Uterus (tissue), 4 donors: Measurements from ENCODE around the gene MLKL. TPM values are rescaled to one million over a fixed set of nuclear protein-coding genes. Genes with fewer than 3 reads are reported as not detected.

Experiments
- DNase-seq, 2 donors: peaks; one replicate each; pipeline ENCODE4 v3.0.0-alpha.2; 2019 to 2020
- H3K27ac ChIP-seq, 2 donors: fragments of 200-600 bp; sonication (generic); 1 replicate in 1 of 2; 2 replicates in 1 of 2; pipeline ENCODE4 v1.5.1; 2016 to 2018
- H3K27me3 ChIP-seq, 2 donors: fragments of 200-600 bp; sonication (generic); one replicate each; pipeline ENCODE4 v1.5.1; 2018 to 2019; ENCODE audit warnings: control low read depth in 1 of 2
- H3K36me3 ChIP-seq, 2 donors: fragments of 200-600 bp; sonication (generic); one replicate each; pipeline ENCODE4 v1.5.1; 2019; ENCODE audit warnings: control low read depth in 1 of 2
- H3K4me1 ChIP-seq, 2 donors: fragments of 200-600 bp; sonication (generic); one replicate each; pipeline ENCODE4 v1.5.1; 2018 to 2019; ENCODE audit warnings: control low read depth in 1 of 2
- H3K4me3 ChIP-seq, 2 donors: fragments of 200-600 bp; sonication (generic); 1 replicate in 1 of 2; 2 replicates in 1 of 2; pipeline ENCODE4 v1.5.1; 2018 to 2019; ENCODE audit warnings: mild to moderate bottlenecking in 1 of 2
- H3K9me3 ChIP-seq, 2 donors: fragments of 200-600 bp; sonication (generic); one replicate each; pipeline ENCODE4 v1.5.1; 2019; ENCODE audit warnings: control low read depth in 1 of 2
- CTCF ChIP-seq, 4 experiments: fragments of 200-600 bp in 2 of 4; fragments of 450-650 bp in 2 of 4; sonication (generic) in 2 of 4; IDR thresholded peaks; one replicate each; pipeline ENCODE4 v1.5.1; 2016 to 2019; ENCODE audit warnings: antibody characterized with exemption in 4 of 4, mild to moderate bottlenecking in 2 of 4, moderate library complexity in 1 of 4
- POLR2A ChIP-seq, 2 donors: fragments of 450-650 bp; IDR thresholded peaks; one replicate each; pipeline ENCODE4 v1.6.1; 2016; ENCODE audit warnings: antibody characterized with exemption in 2 of 2, mild to moderate bottlenecking in 1 of 2, moderate library complexity in 1 of 2
- intact Hi-C: fragments of 100-400 bp; cut with DNase I; formaldehyde crosslinking; loops from one replicate; pipeline ENCODE4 v1.15.1; 2023; ENCODE audit warnings: low total_unique reads
- total RNA-seq, 4 donors: library from RNA; depleted of rRNA in 3 of 4; stranded (reverse); fragments of >200 nt in 3 of 4; gene quantifications; one replicate each; pipeline versions ENCODE4 v1.1.0 to v1.2.4, GENCODE V29; 2014 to 2023
- donor health status: DM: yes; HTN: yes; CAD: no.

MLKL gene
- total RNA-seq, 4 donors from 2014 or later, result 3.8 to 19.4 (median 7.6) TPM

DNA sequence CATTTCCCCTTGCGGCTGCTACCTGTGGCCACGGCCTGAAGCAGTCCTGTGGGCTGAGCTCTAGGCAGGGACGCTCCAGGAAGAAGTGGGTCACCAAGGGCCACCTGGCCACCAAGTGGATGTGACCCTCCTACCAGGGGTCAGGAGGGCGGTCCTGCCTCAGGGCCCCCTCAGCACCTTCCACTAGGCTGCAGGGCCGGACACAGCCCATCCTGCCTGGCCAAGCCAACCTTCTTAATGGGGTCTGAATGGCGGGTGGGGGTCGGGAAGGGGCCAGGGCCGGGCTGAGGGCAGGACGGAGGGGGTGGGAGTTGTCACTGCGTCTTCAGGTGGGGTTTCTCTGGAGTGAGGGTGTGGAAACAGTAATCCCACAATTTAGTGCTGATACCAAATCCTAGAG, 13.2 kb upstream of the MLKL start:
- intact Hi-C loops, result loop anchor here (10.0 kb wide), 1 partner anchor 141 kb away; no protein-coding TSS in a partner anchor
- no peak overlapping the region for H3K27ac ChIP-seq
- H3K4me3 ChIP-seq, result no peak overlapping the region
- H3K27me3 ChIP-seq, result no peaks in the 10 kb centered on the region
- TF ChIP-seq CTCF (IDR thresholded peaks at IDR 0.05), result no peak
- no peaks in the 10 kb centered on the region for H3K4me1 ChIP-seq
- DNase-seq, result no peak
- no peaks in the 10 kb centered on the region for H3K9me3 ChIP-seq
- no peaks in the 10 kb centered on the region for H3K36me3 ChIP-seq

DNA sequence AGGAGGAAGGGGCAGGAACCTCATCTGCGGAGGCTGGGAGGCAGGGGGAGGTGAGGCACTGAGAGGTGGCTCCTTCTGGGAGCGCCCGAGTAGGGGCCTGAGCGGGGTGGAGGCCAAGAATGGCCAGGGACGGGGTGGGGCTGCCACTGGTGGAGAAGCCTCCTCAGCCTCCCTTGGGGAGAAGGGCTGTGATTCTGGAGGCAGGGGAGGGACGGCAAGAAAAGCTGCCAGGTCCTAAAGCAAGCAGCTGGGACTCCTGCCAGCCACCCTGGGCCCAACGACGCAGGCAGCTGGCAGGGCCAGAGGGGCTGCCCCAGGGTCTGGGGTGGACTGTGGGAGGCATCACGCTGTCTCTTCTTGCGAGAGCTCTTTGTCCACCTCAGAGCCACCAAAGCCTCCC, 12.7 kb upstream of the MLKL start:
- no peak overlapping the region for H3K27ac ChIP-seq
- intact Hi-C loops, result loop anchor here (10.0 kb wide), 1 partner anchor 141 kb away; no protein-coding TSS in a partner anchor
- no peaks in the 10 kb centered on the region for H3K36me3 ChIP-seq
- H3K4me3 ChIP-seq, result no peak overlapping the region
- TF ChIP-seq CTCF (IDR thresholded peaks at IDR 0.05) (no peak), POLR2A (IDR thresholded peaks at IDR 0.05) (no peak)
- no peak for DNase-seq
- no peaks in the 10 kb centered on the region for H3K27me3 ChIP-seq
- no peaks in the 10 kb centered on the region for H3K4me1 ChIP-seq
- H3K9me3 ChIP-seq, result no peaks in the 10 kb centered on the region

GRCh38 chr16:74711938-74712337, 11.3 kb upstream of the MLKL start:
- H3K27ac ChIP-seq, result no peak overlapping the region
- no peaks in the 10 kb centered on the region for H3K9me3 ChIP-seq
- no peaks in the 10 kb centered on the region for H3K36me3 ChIP-seq
- H3K4me1 ChIP-seq, result no peaks in the 10 kb centered on the region
- TF ChIP-seq CTCF (IDR thresholded peaks at IDR 0.05) (no peak), POLR2A (IDR thresholded peaks at IDR 0.05) (no peak)
- intact Hi-C loops, result loop anchor here (10.0 kb wide), 1 partner anchor 143 kb away; no protein-coding TSS in a partner anchor
- no peaks in the 10 kb centered on the region for H3K27me3 ChIP-seq
- DNase-seq, result no peak
- no peak overlapping the region for H3K4me3 ChIP-seq

- H3K4me3 ChIP-seq, result no peak overlapping the region
- no peaks in the 10 kb centered on the region for H3K36me3 ChIP-seq
- no peaks in the 10 kb centered on the region for H3K27me3 ChIP-seq
- TF ChIP-seq CTCF (IDR thresholded peaks at IDR 0.05) (no peak), POLR2A (IDR thresholded peaks at IDR 0.05) (no peak)
- no peaks in the 10 kb centered on the region for H3K4me1 ChIP-seq
- H3K27ac ChIP-seq, result no peak overlapping the region
- H3K9me3 ChIP-seq, result no peaks in the 10 kb centered on the region
- no peak for DNase-seq
- intact Hi-C loops, result loop anchor here (10.0 kb wide), 1 partner anchor 144 kb away; no protein-coding TSS in a partner anchor
Measured at GRCh38 chr16:74710401-74710800, 9.7 kb upstream of the MLKL start.

- Histone ChIP-seq H3K4me1 (no peaks in the 10 kb centered on the region), H3K4me3 (no peak overlapping the region), H3K27ac (no peak overlapping the region), H3K9me3 (no peaks in the 10 kb centered on the region), H3K27me3 (no peaks in the 10 kb centered on the region), H3K36me3 (no peaks in the 10 kb centered on the region)
- DNase-seq, result peak; percentile 67 to 74
- intact Hi-C loops, result no loop called here
- TF ChIP-seq POLR2A (IDR thresholded peaks at IDR 0.05), result no peak
- TF ChIP-seq CTCF (IDR thresholded peaks at IDR 0.05), result peak; percentile 84 to 92 (median 91)
Measured at GRCh38 chr16:74709441-74709877, 8.8 kb upstream of the MLKL start.
